IMR-90 (cell line): ENCODE results near the gene SOX4. TPM values are rescaled to one million over a fixed set of nuclear protein-coding genes. Genes with fewer than 3 reads are reported as not detected.

ENCODE experiments used
- ATAC-seq: fragments of 200-7000 bp; cut with Tn5 transposase; 2 replicates; pipeline ENCODE4 v1.9.1; 2020; ENCODE audit warnings: low read depth, mild to moderate bottlenecking, moderate library complexity
- BruUV-seq: library from RNA; stranded (reverse); fragments of 400-500 nt; replicated peaks from 2 replicates; lab custom pipeline; 2021; lab: Mats Ljungman, UMichigan
- CTCF ChIA-PET: fragments of 300-600 bp; formaldehyde crosslinking; extraction: SDS; loops from one replicate; lab custom pipeline; 2021; ENCODE audit warnings: antibody characterized with exemption; lab: Yijun Ruan, JAX
- POLR2A ChIA-PET: fragments of 300-600 bp; sonication (Branson Sonifier 250); formaldehyde crosslinking; loops from one replicate; lab custom pipeline; 2022; ENCODE audit warnings: antibody characterized with exemption; ENCODE audit not compliant: unreplicated experiment; lab: Charles Lee
- DNase-seq: peaks from one replicate; pipeline ENCODE4 v3.0.0; 2013
- H2AFZ ChIP-seq: replicated peaks from 2 replicates; pipeline ENCODE3; 2013; ENCODE audit warnings: low read length, mild to moderate bottlenecking; ENCODE audit not compliant: poor library complexity
- H2AK5ac ChIP-seq: 2 replicates; pipeline ENCODE4 v1.6.1; 2013; ENCODE audit warnings: low read depth, low read length, inconsistent platforms
- H2AK9ac ChIP-seq: replicated peaks from 2 replicates; pipeline ENCODE3; 2013; ENCODE audit warnings: mild to moderate bottlenecking, low read depth, low read length, moderate library complexity; ENCODE audit not compliant: poor library complexity
- H2BK120ac ChIP-seq: 2 replicates; pipeline ENCODE4 v1.6.1; 2013; ENCODE audit warnings: low read depth, low read length, inconsistent platforms
- H2BK15ac ChIP-seq: 3 replicates; pipeline ENCODE4 v1.6.1; 2013; ENCODE audit warnings: low read depth, low read length, inconsistent platforms
- H2BK20ac ChIP-seq: 2 replicates; pipeline ENCODE4 v1.6.1; 2013; ENCODE audit warnings: low read depth, mild to moderate bottlenecking, inconsistent platforms, low read length, moderate library complexity
- H2BK5ac ChIP-seq: 2 replicates; pipeline ENCODE4 v1.6.1; 2013; ENCODE audit warnings: mild to moderate bottlenecking, low read depth, low read length, inconsistent platforms; ENCODE audit not compliant: poor library complexity, severe bottlenecking
- H3K14ac ChIP-seq: replicated peaks from 2 replicates; pipeline ENCODE4 v1.6.1; 2013; ENCODE audit warnings: low read depth, low read length, inconsistent platforms
- H3K18ac ChIP-seq: 2 replicates; pipeline ENCODE4 v1.6.1; 2013; ENCODE audit warnings: low read depth, low read length, control low read depth
- H3K23ac ChIP-seq: 2 replicates; pipeline ENCODE4 v1.6.1; 2013; ENCODE audit warnings: low read depth, low read length, inconsistent platforms
- H3K27ac ChIP-seq: 2 replicates; pipeline ENCODE4 v1.5.1; 2013; ENCODE audit warnings: mild to moderate bottlenecking, control low read depth, low read length; ENCODE audit not compliant: insufficient read depth
- H3K27me3 ChIP-seq: 2 replicates; pipeline ENCODE4 v1.6.1; 2013; ENCODE audit warnings: low read length; ENCODE audit not compliant: control insufficient read depth, insufficient read depth
- H3K36me3 ChIP-seq: 2 replicates; pipeline ENCODE4 v1.6.1; 2013; ENCODE audit warnings: low read length, mixed read lengths; ENCODE audit not compliant: control insufficient read depth, insufficient read depth
- H3K4ac ChIP-seq: 2 replicates; pipeline ENCODE4 v1.6.1; 2013; ENCODE audit warnings: low read depth, low read length, inconsistent platforms
- H3K4me1 ChIP-seq: 2 replicates; pipeline ENCODE4 v1.6.1; 2013; ENCODE audit warnings: low read length, mixed read lengths; ENCODE audit not compliant: control insufficient read depth, insufficient read depth
- H3K4me2 ChIP-seq: 2 replicates; pipeline ENCODE4 v1.6.1; 2013; ENCODE audit warnings: low read depth, mild to moderate bottlenecking, control low read depth, low read length, moderate library complexity
- H3K4me3 ChIP-seq: 2 replicates; pipeline ENCODE4 v1.5.1; 2013; ENCODE audit warnings: low read depth, mild to moderate bottlenecking, control low read depth, low read length, moderate library complexity; ENCODE audit not compliant: insufficient read depth
- H3K56ac ChIP-seq: 2 replicates; pipeline ENCODE4 v1.6.1; 2013; ENCODE audit warnings: low read length, inconsistent platforms; ENCODE audit not compliant: insufficient read depth; ENCODE audit errors: extremely low read depth
- H3K79me1 ChIP-seq, 2 experiments: 2 replicates each; pipeline ENCODE4 v1.6.1; 2013; ENCODE audit warnings: low read length in 2 of 2, inconsistent platforms in 1 of 2, low read depth in 1 of 2
- H3K9ac ChIP-seq: 2 replicates; pipeline ENCODE4 v1.6.1; 2013; ENCODE audit warnings: low read depth, low read length, control low read depth
- H3K9me1 ChIP-seq: 2 replicates; pipeline ENCODE4 v1.6.1; 2013; ENCODE audit warnings: low read length, inconsistent platforms; ENCODE audit not compliant: insufficient read depth
- H3K9me3 ChIP-seq: 2 replicates; pipeline ENCODE4 v1.6.1; 2013; ENCODE audit warnings: low read length; ENCODE audit not compliant: control insufficient read depth, insufficient read depth
- H4K20me1 ChIP-seq: 2 replicates; pipeline ENCODE4 v1.6.1; 2013; ENCODE audit warnings: low read length, inconsistent platforms; ENCODE audit not compliant: insufficient read depth
- H4K5ac ChIP-seq: 2 replicates; pipeline ENCODE4 v1.6.1; 2013; ENCODE audit warnings: mild to moderate bottlenecking, low read depth, low read length, control low read depth
- H4K8ac ChIP-seq, 2 experiments: 2 replicates each; pipeline ENCODE4 v1.6.1; 2013; ENCODE audit warnings: low read depth in 2 of 2, low read length in 2 of 2, control low read depth in 1 of 2, inconsistent platforms in 1 of 2
- H4K91ac ChIP-seq: 2 replicates; pipeline ENCODE4 v1.6.1; 2013; ENCODE audit warnings: low read depth, low read length, inconsistent platforms; ENCODE audit not compliant: insufficient read depth
- BHLHE40 ChIP-seq: fragments of 150-350 bp; IDR thresholded peaks from 2 replicates; pipeline ENCODE4 v1.6.1; 2016; ENCODE audit warnings: mild to moderate bottlenecking, low read depth, low read length
- CEBPB ChIP-seq: IDR thresholded peaks from 2 replicates; pipeline ENCODE4 v1.6.1; 2012; ENCODE audit warnings: low read depth, low read length, improper control_type of control experiment
- CHD1 ChIP-seq: IDR thresholded peaks from 2 replicates; pipeline ENCODE4 v1.6.1; 2012; ENCODE audit warnings: low read depth, low read length, improper control_type of control experiment
- FOS ChIP-seq: fragments of 150-350 bp; IDR thresholded peaks from 2 replicates; pipeline ENCODE4 v1.6.1; 2016; ENCODE audit warnings: low read depth, low read length
- MAFK ChIP-seq: IDR thresholded peaks from 2 replicates; pipeline ENCODE4 v1.6.1; 2012; ENCODE audit warnings: low read depth, low read length, improper control_type of control experiment
- MAZ ChIP-seq: IDR thresholded peaks from 2 replicates; pipeline ENCODE4 v1.6.1; 2012; ENCODE audit warnings: low read depth, mild to moderate bottlenecking, low read length, improper control_type of control experiment, moderate library complexity, borderline replicate concordance
- MXI1 ChIP-seq: IDR thresholded peaks from 2 replicates; pipeline ENCODE4 v1.6.1; 2012; ENCODE audit warnings: low read depth, mild to moderate bottlenecking, low read length, moderate library complexity, borderline replicate concordance
- NFE2L2 ChIP-seq: fragments of 150-350 bp; IDR thresholded peaks from 2 replicates; pipeline ENCODE4 v1.6.1; 2016; ENCODE audit warnings: low read depth, mild to moderate bottlenecking, low read length
- POLR2A ChIP-seq: IDR thresholded peaks from 2 replicates; pipeline ENCODE4 v1.6.1; 2012; ENCODE audit warnings: mild to moderate bottlenecking, low read depth, low read length
- RAD21 ChIP-seq: IDR thresholded peaks from 2 replicates; pipeline ENCODE4 v1.6.1; 2012; ENCODE audit warnings: low read length, improper control_type of control experiment
- RCOR1 ChIP-seq: IDR thresholded peaks from 2 replicates; pipeline ENCODE4 v1.6.1; 2012; ENCODE audit warnings: mild to moderate bottlenecking, low read length, improper control_type of control experiment; ENCODE audit not compliant: insufficient replicate concordance
- RFX5 ChIP-seq: IDR thresholded peaks from 2 replicates; pipeline ENCODE4 v1.8.0; 2012; ENCODE audit warnings: low read depth, mild to moderate bottlenecking, low read length, moderate library complexity
- SMC3 ChIP-seq: fragments of 150-350 bp; IDR thresholded peaks from 2 replicates; pipeline ENCODE4 v1.6.1; 2016; ENCODE audit warnings: low read depth, mild to moderate bottlenecking, antibody characterized with exemption, low read length, moderate library complexity
- WGBS, 2 experiments: methylation state at CpG; one replicate each; pipeline versions ENCODE4 v1.1.5 to v1.1.7; 2013; ENCODE audit warnings: missing lambda C conversion rate in 2 of 2; ENCODE audit not compliant: insufficient read length in 1 of 2; ENCODE audit errors: extremely low coverage in 2 of 2; 5-methylcytosine and 5-hydroxymethylcytosine counted together
- dilution Hi-C: fragments of 300-500 bp; cut with HindIII; formaldehyde crosslinking; loops from one replicate; pipeline ENCODE4 v1.14.3; 2018; ENCODE audit warnings: low sequenced_read_pairs; ENCODE audit not compliant: unreplicated experiment
- in situ Hi-C: fragments of 300-500 bp; cut with MboI; formaldehyde crosslinking; loops from 3 replicates; pipeline ENCODE4 v1.14.3; 2019; ENCODE audit warnings: low sequenced_read_pairs, inconsistent platforms, mixed read lengths
- intact Hi-C: fragments of 100-400 bp; cut with micrococcal nuclease; formaldehyde crosslinking; loops from 2 replicates; pipeline ENCODE4 v1.10.0; 2022
- polyA plus RNA-seq, 3 experiments: library from polyadenylated mRNA; depleted of rRNA; stranded (reverse); fragments of >200 nt; gene quantifications; 2 replicates each; pipeline ENCODE4 v1.2.3, GENCODE V29; 2012; ENCODE audit warnings: low replicate concordance in 1 of 3
- total RNA-seq: library from RNA; depleted of rRNA; stranded (reverse); fragments of >200 nt; gene quantifications from 2 replicates; pipeline ENCODE4 v1.2.3, GENCODE V29; 2012
- TF ChIP-seq, protein P1 (sequence below): conservative IDR thresholded peaks from 2 replicates; pipeline ENCODE4 v1.5.1; 2012; ENCODE audit warnings: mild to moderate bottlenecking, low read depth, low read length, improper control_type of control experiment
- TF ChIP-seq, protein P2 (sequence below): fragments of 150-350 bp; IDR thresholded peaks from 2 replicates; pipeline ENCODE4 v1.6.1; 2017; ENCODE audit warnings: mild to moderate bottlenecking, antibody characterized with exemption, low read length, low read depth
- TF ChIP-seq, protein P3 (sequence below): fragments of 150-350 bp; IDR thresholded peaks from 2 replicates; pipeline ENCODE4 v1.6.1; 2016; ENCODE audit warnings: low read depth, mild to moderate bottlenecking, low read length, moderate library complexity, borderline replicate concordance

Gene SOX4
- total and polyA plus RNA-seq, 2 of the 4 experiments (the other 2 are of a cell fraction): 4.7 to 4.8 TPM

DNA sequence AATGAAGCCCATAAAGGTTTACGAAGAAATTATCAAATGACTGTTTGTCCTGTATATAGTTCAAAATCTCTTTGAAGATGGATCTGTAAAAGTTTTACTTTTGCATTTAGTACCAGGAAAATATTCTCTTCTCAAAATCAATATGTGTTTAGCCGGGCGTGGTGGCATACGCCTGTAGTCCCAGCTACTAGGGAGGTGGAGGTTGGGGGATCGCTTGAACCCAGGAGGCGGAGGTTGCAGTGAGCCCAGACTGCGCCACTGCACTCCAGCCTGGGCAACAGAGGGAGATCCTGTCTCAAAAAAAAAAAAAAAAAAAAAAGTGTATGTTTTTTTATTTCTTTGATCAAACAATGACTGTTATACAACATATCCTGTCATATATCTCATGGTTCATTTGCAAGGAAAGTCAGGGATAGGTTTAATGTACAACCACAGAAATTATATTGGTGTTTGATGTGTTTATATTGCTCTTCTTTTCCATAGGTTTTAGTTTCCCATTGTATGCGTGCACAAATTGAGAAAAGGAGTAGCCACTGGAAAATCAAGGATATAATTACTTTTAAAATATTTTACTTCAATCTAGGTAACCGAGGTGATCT is 40.1 kb downstream of the SOX4 start:
- Histone ChIP-seq H2BK120ac (no peak overlapping the region), H4K8ac (no peak overlapping the region; a peak in 1 of 4 replicates), H3K18ac (0 out of 2 replicates have a peak overlapping the region, but pooled peaks have one; percentile 20), H2BK15ac (no peak overlapping the region), H3K4me2 (no peak overlapping the region), H3K79me1 (no peaks in the 10 kb centered on the region), H3K14ac (no peak overlapping the region), H3K27ac (no peak overlapping the region; the same call in 1 of the 2 replicates), H2BK20ac (no peak overlapping the region), H2AK9ac (no peak overlapping the region), H4K91ac (no peak overlapping the region), H3K9ac (no peak overlapping the region), H3K4me1 (no peaks in the 10 kb centered on the region), H3K4me3 (no peak overlapping the region), H3K36me3 (no peaks in the 10 kb centered on the region), H4K20me1 (no peaks in the 10 kb centered on the region), H2BK5ac (no peak overlapping the region), H3K23ac (no peak overlapping the region), H3K27me3 (no peaks in the 10 kb centered on the region), H4K5ac (no peak overlapping the region), H3K4ac (no peak overlapping the region), H2AFZ (no peak overlapping the region), H3K9me3 (no peaks in the 10 kb centered on the region), H3K9me1 (no peaks in the 10 kb centered on the region), H2AK5ac (no peak overlapping the region), H3K56ac (no peak overlapping the region)
- in situ Hi-C loops: no loop called here
- intact Hi-C loops: no loop called here
- POLR2A ChIA-PET: no interaction called here
- WGBS, 2 experiments: no CpG with 5 or more reads among the region's 9 CpGs
- ATAC-seq (no peak), DNase-seq (no peak)
- TF ChIP-seq MAZ: no peak
- TF ChIP-seq, protein P1, sequence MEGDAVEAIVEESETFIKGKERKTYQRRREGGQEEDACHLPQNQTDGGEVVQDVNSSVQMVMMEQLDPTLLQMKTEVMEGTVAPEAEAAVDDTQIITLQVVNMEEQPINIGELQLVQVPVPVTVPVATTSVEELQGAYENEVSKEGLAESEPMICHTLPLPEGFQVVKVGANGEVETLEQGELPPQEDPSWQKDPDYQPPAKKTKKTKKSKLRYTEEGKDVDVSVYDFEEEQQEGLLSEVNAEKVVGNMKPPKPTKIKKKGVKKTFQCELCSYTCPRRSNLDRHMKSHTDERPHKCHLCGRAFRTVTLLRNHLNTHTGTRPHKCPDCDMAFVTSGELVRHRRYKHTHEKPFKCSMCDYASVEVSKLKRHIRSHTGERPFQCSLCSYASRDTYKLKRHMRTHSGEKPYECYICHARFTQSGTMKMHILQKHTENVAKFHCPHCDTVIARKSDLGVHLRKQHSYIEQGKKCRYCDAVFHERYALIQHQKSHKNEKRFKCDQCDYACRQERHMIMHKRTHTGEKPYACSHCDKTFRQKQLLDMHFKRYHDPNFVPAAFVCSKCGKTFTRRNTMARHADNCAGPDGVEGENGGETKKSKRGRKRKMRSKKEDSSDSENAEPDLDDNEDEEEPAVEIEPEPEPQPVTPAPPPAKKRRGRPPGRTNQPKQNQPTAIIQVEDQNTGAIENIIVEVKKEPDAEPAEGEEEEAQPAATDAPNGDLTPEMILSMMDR: no peak
- TF ChIP-seq BHLHE40: no peak
- TF ChIP-seq SMC3: no peak
- TF ChIP-seq MAFK: no peak
- TF ChIP-seq, protein P2, sequence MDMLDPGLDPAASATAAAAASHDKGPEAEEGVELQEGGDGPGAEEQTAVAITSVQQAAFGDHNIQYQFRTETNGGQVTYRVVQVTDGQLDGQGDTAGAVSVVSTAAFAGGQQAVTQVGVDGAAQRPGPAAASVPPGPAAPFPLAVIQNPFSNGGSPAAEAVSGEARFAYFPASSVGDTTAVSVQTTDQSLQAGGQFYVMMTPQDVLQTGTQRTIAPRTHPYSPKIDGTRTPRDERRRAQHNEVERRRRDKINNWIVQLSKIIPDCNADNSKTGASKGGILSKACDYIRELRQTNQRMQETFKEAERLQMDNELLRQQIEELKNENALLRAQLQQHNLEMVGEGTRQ: no peak
- no peak for TF ChIP-seq CHD1
- TF ChIP-seq NFE2L2: no peak
- TF ChIP-seq POLR2A: no peak
- no peak for TF ChIP-seq FOS
- TF ChIP-seq RCOR1: no peak
- TF ChIP-seq, protein P3, sequence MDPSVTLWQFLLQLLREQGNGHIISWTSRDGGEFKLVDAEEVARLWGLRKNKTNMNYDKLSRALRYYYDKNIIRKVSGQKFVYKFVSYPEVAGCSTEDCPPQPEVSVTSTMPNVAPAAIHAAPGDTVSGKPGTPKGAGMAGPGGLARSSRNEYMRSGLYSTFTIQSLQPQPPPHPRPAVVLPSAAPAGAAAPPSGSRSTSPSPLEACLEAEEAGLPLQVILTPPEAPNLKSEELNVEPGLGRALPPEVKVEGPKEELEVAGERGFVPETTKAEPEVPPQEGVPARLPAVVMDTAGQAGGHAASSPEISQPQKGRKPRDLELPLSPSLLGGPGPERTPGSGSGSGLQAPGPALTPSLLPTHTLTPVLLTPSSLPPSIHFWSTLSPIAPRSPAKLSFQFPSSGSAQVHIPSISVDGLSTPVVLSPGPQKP: no peak
- TF ChIP-seq CEBPB: no peak
- no peak for TF ChIP-seq RAD21
- TF ChIP-seq MXI1: no peak
- TF ChIP-seq RFX5: no peak
- CTCF ChIA-PET: no interaction called here
- dilution Hi-C loops: no loop called here
- BruUV-seq: no TSS peak
